ENCODE measurements around the gene COL1A2.

The COL1A2 gene

DNA sequence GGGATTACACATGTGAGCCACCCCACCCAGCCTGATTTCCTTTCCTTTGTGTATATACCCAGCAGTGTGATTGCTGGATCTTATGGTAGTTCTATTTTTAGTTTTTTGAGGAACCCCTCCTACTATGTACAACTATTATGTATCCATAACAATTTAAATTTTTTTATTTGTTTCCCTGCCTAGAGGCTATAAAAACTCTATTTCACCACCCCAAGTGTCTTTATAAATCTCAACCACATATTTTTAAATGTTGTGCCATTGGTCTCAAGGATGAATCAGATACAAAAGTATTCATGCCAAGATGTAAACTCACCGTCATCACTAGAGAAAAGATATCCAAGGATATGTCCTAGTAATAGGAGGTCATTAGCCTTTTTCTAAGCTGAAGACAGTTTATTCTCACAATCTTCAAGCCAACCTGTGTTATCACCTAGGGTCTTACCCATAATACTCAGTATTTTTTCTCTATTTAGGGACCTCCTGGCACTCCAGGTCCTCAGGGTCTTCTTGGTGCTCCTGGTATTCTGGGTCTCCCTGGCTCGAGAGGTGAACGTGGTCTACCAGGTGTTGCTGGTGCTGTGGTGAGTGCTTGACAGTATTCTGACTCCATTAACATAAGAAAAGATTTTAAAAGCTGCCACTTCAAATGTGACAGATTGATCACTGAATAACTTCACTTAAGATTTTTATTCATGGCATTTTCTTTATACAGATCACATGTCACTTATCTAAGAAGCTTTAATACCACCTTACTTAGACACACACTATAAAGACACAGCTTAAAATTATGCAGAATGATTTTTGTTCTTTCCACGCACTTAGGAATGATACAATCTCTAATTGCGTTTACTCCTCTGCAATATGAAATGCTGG is 29.4 kb downstream of the COL1A2 start:
- no peaks in the 10 kb centered on the region for H3K9me3 ChIP-seq (replicated peaks in 1 of 11)
- TF ChIP-seq Cebpa-rat (IDR thresholded peaks at IDR 0.05) = no peak

DNA sequence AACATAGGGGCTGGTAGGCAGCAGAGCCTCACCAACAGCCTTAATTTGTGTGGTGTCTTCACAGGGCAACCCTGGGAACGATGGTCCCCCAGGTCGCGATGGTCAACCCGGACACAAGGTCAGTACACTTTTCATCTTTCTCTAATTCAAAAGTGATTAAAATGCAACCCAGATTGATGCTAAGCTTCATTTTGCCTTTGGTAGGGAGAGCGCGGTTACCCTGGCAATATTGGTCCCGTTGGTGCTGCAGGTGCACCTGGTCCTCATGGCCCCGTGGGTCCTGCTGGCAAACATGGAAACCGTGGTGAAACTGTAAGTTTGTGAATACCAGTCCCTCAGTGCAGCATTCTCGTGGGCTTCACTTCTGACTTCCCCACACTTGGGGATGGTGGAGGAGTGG is 30.9 kb downstream of the COL1A2 start:
- no peak overlapping the region for H3K9ac ChIP-seq

More for the DNA sequence above, 29.4 kb downstream of the COL1A2 start:
- H3K27ac ChIP-seq = no peak overlapping the region
- H3K27me3 ChIP-seq = no peaks in the 10 kb centered on the region
- no peak overlapping the region for H3K4me2 ChIP-seq
- no peak overlapping the region for H3K9ac ChIP-seq
- H3K4me1 ChIP-seq = no peaks in the 10 kb centered on the region
- no peaks in the 10 kb centered on the region for H4K20me1 ChIP-seq
- no peak overlapping the region for H3K4me3 ChIP-seq
- H3K36me3 ChIP-seq = no peaks in the 10 kb centered on the region

DNA sequence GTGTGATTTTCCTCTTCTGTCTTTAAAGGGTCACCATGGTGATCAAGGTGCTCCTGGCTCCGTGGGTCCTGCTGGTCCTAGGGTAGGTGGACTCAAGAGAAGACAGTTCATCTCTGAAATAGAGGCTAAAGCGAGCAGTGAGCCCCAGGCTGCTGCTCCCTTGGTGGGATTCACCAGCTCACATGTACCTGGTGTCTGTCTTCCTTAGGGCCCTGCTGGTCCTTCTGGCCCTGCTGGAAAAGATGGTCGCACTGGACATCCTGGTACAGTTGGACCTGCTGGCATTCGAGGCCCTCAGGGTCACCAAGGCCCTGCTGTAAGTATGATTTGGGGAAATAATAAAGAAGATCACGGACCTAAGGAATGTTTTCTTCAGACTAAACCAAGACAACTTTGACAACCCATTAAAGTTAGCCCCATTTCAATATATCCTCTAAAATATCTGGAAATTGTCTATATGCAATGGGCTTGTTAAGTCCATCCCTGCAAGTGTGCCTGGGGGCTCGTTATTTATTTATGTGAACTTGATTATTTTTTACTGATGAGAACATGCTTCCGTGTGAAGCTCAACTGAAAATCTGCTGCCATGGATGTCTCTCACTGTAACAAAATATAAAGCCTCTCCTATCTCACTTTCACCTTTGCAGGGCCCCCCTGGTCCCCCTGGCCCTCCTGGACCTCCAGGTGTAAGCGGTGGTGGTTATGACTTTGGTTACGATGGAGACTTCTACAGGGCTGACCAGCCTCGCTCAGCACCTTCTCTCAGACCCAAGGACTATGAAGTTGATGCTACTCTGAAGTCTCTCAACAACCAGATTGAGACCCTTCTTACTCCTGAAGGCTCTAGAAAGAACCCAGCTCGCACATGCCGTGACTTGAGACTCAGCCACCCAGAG is 32.5 kb downstream of the COL1A2 start:
- Histone ChIP-seq H3K9me3 (replicated peaks in 1 of 11) (no peaks in the 10 kb centered on the region), H3K4me1 (no peaks in the 10 kb centered on the region), H3K9ac (no peak overlapping the region), H3K4me2 (no peak overlapping the region), H3K27ac (no peak overlapping the region), H3K36me3 (no peaks in the 10 kb centered on the region), H3K27me3 (no peaks in the 10 kb centered on the region), H3K4me3 (no peak overlapping the region), H4K20me1 (no peaks in the 10 kb centered on the region)
- TF ChIP-seq Cebpa-rat (IDR thresholded peaks at IDR 0.05) = no peak

More for the DNA sequence above, 30.9 kb downstream of the COL1A2 start:
- Histone ChIP-seq H3K9me3 (replicated peaks in 1 of 11) (no peaks in the 10 kb centered on the region), H3K4me1 (no peaks in the 10 kb centered on the region), H3K36me3 (no peaks in the 10 kb centered on the region), H3K27me3 (no peaks in the 10 kb centered on the region), H3K4me2 (no peak overlapping the region), H3K4me3 (no peak overlapping the region), H3K27ac (no peak overlapping the region), H4K20me1 (no peaks in the 10 kb centered on the region)
- no peak for TF ChIP-seq Cebpa-rat (IDR thresholded peaks at IDR 0.05)

DNA sequence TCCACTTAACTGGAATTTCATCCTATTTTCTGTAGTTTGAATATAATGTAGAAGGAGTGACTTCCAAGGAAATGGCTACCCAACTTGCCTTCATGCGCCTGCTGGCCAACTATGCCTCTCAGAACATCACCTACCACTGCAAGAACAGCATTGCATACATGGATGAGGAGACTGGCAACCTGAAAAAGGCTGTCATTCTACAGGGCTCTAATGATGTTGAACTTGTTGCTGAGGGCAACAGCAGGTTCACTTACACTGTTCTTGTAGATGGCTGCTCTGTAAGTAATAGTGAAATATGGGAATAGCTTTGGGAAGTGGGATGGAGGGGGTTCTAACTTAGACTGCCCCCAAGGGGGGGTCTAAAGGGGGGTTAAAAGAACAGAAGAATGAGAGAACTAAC is 34.5 kb downstream of the COL1A2 start:
- no peaks in the 10 kb centered on the region for H3K27me3 ChIP-seq
- H3K9me3 ChIP-seq (replicated peaks in 1 of 11) = no peaks in the 10 kb centered on the region
- H3K4me1 ChIP-seq = no peaks in the 10 kb centered on the region
- no peak overlapping the region for H3K4me3 ChIP-seq
- no peak overlapping the region for H3K27ac ChIP-seq
- no peak overlapping the region for H3K9ac ChIP-seq
- TF ChIP-seq Cebpa-rat (IDR thresholded peaks at IDR 0.05) = no peak
- no peaks in the 10 kb centered on the region for H3K36me3 ChIP-seq
- no peaks in the 10 kb centered on the region for H4K20me1 ChIP-seq
- H3K4me2 ChIP-seq = no peak overlapping the region

DNA sequence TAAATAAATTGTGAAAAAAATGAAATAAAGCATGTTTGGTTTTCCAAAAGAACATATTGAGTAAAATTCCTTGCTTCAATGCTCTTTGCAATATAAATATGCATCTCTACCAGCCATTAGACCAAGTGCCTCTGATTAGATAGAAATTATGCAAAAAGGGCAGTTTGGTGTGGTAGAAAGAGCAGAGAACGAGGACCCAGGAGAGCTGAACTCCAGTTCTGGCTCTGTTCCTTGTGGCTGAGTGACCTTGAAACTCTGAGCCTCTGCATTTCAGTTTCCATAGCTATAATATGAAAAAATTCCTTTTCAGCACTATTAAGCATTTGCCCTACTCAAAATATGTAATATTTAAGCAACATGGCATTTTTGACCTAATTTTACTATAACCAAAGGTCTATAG is 36.5 kb downstream of the COL1A2 start:
- H3K27me3 ChIP-seq = no peaks in the 10 kb centered on the region
- no peak overlapping the region for H3K4me3 ChIP-seq
- no peak overlapping the region for H3K27ac ChIP-seq
- no peaks in the 10 kb centered on the region for H3K36me3 ChIP-seq
- TF ChIP-seq Cebpa-rat (IDR thresholded peaks at IDR 0.05) = no peak
- no peaks in the 10 kb centered on the region for H3K9me3 ChIP-seq (replicated peaks in 1 of 11)
- H3K4me1 ChIP-seq = no peaks in the 10 kb centered on the region
- H3K4me2 ChIP-seq = no peak overlapping the region
- no peak overlapping the region for H3K9ac ChIP-seq
- no peaks in the 10 kb centered on the region for H4K20me1 ChIP-seq

DNA sequence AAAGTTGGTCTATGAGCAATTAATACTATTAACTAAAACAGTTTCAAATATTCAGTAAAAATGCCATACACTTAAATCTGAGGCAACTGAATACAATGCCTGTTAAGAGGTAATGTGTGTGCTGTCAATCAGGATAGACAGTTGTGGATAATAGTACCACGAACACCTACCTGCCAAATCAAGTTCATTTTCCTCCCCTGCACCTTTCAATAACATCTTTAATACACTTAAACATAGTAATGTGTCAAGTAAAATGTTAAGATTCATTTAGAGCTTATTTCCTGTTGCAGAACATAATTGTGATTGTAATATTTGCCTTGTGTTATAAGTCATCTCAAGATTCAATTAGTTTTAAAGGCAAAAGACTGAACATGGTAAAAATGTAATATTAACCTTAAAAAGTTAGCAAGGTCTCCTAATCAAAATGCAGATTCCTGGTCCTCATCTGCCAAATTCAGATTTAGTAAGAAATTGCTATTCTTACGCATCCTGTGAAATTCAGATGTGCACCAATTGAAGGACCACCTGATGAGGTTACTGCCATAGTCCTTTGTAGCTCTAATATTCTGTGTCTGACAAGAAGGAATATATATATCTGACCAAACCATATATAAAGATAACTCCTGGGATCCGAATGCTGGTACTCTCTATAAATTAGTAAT is 37.1 kb downstream of the COL1A2 start:
- H3K36me3 ChIP-seq = no peaks in the 10 kb centered on the region
- H3K9me3 ChIP-seq (replicated peaks in 1 of 11) = no peaks in the 10 kb centered on the region
- no peaks in the 10 kb centered on the region for H3K4me1 ChIP-seq
- H4K20me1 ChIP-seq = no peaks in the 10 kb centered on the region
- H3K27ac ChIP-seq = no peak overlapping the region
- no peak overlapping the region for H3K4me3 ChIP-seq
- H3K4me2 ChIP-seq = no peak overlapping the region
- TF ChIP-seq Cebpa-rat (IDR thresholded peaks at IDR 0.05) = no peak
- no peak overlapping the region for H3K9ac ChIP-seq
- no peaks in the 10 kb centered on the region for H3K27me3 ChIP-seq

DNA sequence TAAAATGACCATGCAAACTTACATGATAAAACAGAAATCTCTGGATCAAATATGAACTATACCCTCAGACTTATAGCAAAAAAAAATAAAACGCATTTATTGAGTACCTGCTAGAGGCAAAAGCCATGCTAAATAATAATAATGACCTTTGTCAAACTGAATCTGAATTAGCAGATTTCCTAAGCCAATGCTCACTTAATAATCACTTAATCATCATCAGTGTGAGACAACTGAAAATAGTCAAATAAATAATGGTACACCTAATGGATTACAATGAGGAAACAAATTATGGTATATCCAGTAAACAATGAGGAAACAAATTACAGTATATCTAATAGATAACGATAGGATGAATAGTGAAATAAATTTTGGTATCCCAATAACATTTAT is 37.6 kb downstream of the COL1A2 start:
- Histone ChIP-seq H3K27ac (no peak overlapping the region), H3K4me3 (no peak overlapping the region), H3K27me3 (no peaks in the 10 kb centered on the region), H3K9me3 (replicated peaks in 1 of 11) (no peaks in the 10 kb centered on the region), H3K36me3 (no peaks in the 10 kb centered on the region), H3K9ac (no peak overlapping the region), H3K4me2 (no peak overlapping the region), H4K20me1 (no peaks in the 10 kb centered on the region), H3K4me1 (no peaks in the 10 kb centered on the region)
- no peak for TF ChIP-seq Cebpa-rat (IDR thresholded peaks at IDR 0.05)

DNA sequence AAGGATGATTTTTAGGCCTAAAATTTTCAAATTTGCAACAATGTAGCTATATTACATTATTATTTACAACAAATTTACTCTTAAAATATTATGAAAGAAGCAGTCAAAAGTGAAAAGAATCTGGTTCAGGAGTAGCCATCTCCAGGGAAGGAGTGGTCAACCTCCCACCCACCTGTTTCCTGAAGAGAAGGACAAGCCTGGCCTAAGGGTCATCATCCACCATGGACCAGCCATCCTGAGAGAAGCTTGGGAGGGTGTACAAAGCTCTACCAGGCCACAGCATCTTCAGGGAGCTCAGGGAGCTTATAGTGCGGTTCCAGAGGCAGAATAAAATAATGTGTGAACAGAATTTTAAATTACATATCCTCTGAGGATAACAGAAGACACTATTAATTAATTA is 38.1 kb downstream of the COL1A2 start:
- H3K4me2 ChIP-seq = no peak overlapping the region
- no peaks in the 10 kb centered on the region for H3K27me3 ChIP-seq
- no peak overlapping the region for H3K4me3 ChIP-seq
- H3K36me3 ChIP-seq = no peaks in the 10 kb centered on the region
- H3K4me1 ChIP-seq = no peaks in the 10 kb centered on the region
- H3K9me3 ChIP-seq (replicated peaks in 1 of 11) = no peaks in the 10 kb centered on the region
- H3K27ac ChIP-seq = no peak overlapping the region
- TF ChIP-seq Cebpa-rat (IDR thresholded peaks at IDR 0.05) = no peak
- H3K9ac ChIP-seq = no peak overlapping the region
- H4K20me1 ChIP-seq = no peaks in the 10 kb centered on the region

DNA sequence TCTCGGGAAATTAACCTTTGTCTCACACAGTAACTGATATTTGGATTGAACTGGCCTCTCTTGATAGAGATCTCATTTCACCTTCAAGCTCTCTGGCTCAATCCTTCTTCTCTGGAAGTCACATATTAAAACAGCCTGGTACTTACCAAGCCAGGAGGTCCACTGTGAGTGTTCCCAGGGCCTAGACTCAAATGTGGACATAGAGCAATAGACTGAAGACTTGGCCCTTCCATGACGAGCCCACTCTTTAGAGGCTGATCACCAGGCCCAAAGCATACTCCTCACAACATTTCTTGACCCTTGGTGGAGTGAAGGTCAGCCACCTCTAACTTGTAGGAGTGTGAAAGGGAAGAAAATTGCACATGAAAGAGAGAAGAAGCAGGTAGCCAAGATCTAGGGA is 38.5 kb downstream of the COL1A2 start:
- no peaks in the 10 kb centered on the region for H3K27me3 ChIP-seq
- TF ChIP-seq Cebpa-rat (IDR thresholded peaks at IDR 0.05) = no peak
- no peak overlapping the region for H3K4me3 ChIP-seq
- no peaks in the 10 kb centered on the region for H3K9me3 ChIP-seq (replicated peaks in 1 of 11)
- H3K36me3 ChIP-seq = no peaks in the 10 kb centered on the region
- no peak overlapping the region for H3K4me2 ChIP-seq
- no peak overlapping the region for H3K9ac ChIP-seq
- no peak overlapping the region for H3K27ac ChIP-seq
- H4K20me1 ChIP-seq = no peaks in the 10 kb centered on the region
- no peaks in the 10 kb centered on the region for H3K4me1 ChIP-seq

Measured in BLaER1 treated with 17β-estradiol and CSF1 and Interleukin-3, amounts not matched to agents 10 nM and 100 nM (cell line).